Epithelial cell of proximal tubule (primary cell): Measurements from ENCODE around the gene DCUN1D3. TPM values are rescaled to one million over a fixed set of nuclear protein-coding genes. Genes with fewer than 3 reads are reported as not detected.

Source experiments
- DNase-seq: peaks from one replicate; pipeline ENCODE4 v3.0.0-alpha.2; 2011; ENCODE audit warnings: low read depth
- H3K4me3 ChIP-seq: 2 replicates; pipeline ENCODE4 v1.5.1; 2011; ENCODE audit warnings: low read depth, mild to moderate bottlenecking, low read length
- CTCF ChIP-seq: conservative IDR thresholded peaks from 2 replicates; pipeline ENCODE4 v1.5.1; 2012; ENCODE audit warnings: low read depth, mild to moderate bottlenecking, low read length
- total RNA-seq: library from RNA; depleted of rRNA; stranded (reverse); fragments of >200 nt; gene quantifications from 2 replicates; pipeline ENCODE4 v1.2.3, GENCODE V29; 2015

Gene DCUN1D3
- total RNA-seq, 1 donor from 2014 or later: 7.5 TPM

GRCh38 chr16:20838240-20838639 is 61.9 kb downstream of the DCUN1D3 start:
- no peak for TF ChIP-seq CTCF
- H3K4me3 ChIP-seq: no peak overlapping the region
- DNase-seq: no peak

GRCh38 chr16:20833086-20833485 is 67.1 kb downstream of the DCUN1D3 start:
- H3K4me3 ChIP-seq: no peak overlapping the region
- no peak for TF ChIP-seq CTCF
- no peak for DNase-seq

- TF ChIP-seq CTCF: no peak
- no peak for DNase-seq
- H3K4me3 ChIP-seq: no peak overlapping the region
Measured at GRCh38 chr16:20830372-20830771, 69.8 kb downstream of the DCUN1D3 start.

GRCh38 chr16:20829536-20829935 is 70.6 kb downstream of the DCUN1D3 start:
- H3K4me3 ChIP-seq: no peak overlapping the region
- DNase-seq: no peak
- TF ChIP-seq CTCF: no peak

- no peak overlapping the region for H3K4me3 ChIP-seq
- TF ChIP-seq CTCF: no peak
- DNase-seq: no peak
Measured at GRCh38 chr16:20826039-20826566, 74.1 kb downstream of the DCUN1D3 start.

GRCh38 chr16:20822521-20823325 is 77.4 kb downstream of the DCUN1D3 start:
- DNase-seq: no peak
- H3K4me3 ChIP-seq: no peak overlapping the region
- TF ChIP-seq CTCF: no peak

- H3K4me3 ChIP-seq: no peak overlapping the region
- DNase-seq: no peak
- no peak for TF ChIP-seq CTCF
Measured at GRCh38 chr16:20821682-20822081, 78.5 kb downstream of the DCUN1D3 start.
